T-helper 1 cell treated with Interleukin-12 subunit alpha and Interleukin-12 subunit beta and Interleukin-4 antibody, amounts not matched to agents 30 ng/mL and 1 ng/mL, for 36 hours (primary cell): ENCODE results near the gene YARS1. TPM values are rescaled to one million over a fixed set of nuclear protein-coding genes. Genes with fewer than 3 reads are reported as not detected.

ENCODE experiments used
- intact Hi-C: fragments of 100-400 bp; cut with micrococcal nuclease; formaldehyde crosslinking; loops from one replicate; pipeline ENCODE4 v1.15.1; 2024
- total RNA-seq: library from RNA; stranded (reverse); gene quantifications from 2 replicates; pipeline ENCODE4 v1.2.3, GENCODE V29; 2022

The YARS1 gene
- total RNA-seq, 1 donor from 2014 or later = 196 TPM

GRCh38 chr1:32783851-32784250 lies 33.3 kb downstream of the YARS1 start:
- intact Hi-C loops = no loop called here

GRCh38 chr1:32782086-32782485 lies 35.1 kb downstream of the YARS1 start:
- intact Hi-C loops = no loop called here

- intact Hi-C loops = no loop called here
These were observed 36.4 kb downstream of the YARS1 start for GRCh38 chr1:32780628-32781234.

GRCh38 chr1:32780005-32780404 lies 37.2 kb downstream of the YARS1 start:
- intact Hi-C loops = no loop called here

- intact Hi-C loops = no loop called here
These were observed 37.9 kb downstream of the YARS1 start for GRCh38 chr1:32779242-32779641.

- intact Hi-C loops = no loop called here
These were observed 41.4 kb downstream of the YARS1 start for GRCh38 chr1:32775640-32776337.

GRCh38 chr1:32774950-32775634 lies 42.1 kb downstream of the YARS1 start:
- intact Hi-C loops = no loop called here

- intact Hi-C loops = no loop called here
These were observed 42.7 kb downstream of the YARS1 start for GRCh38 chr1:32774464-32774808.

GRCh38 chr1:32773764-32774463 lies 43.2 kb downstream of the YARS1 start:
- intact Hi-C loops = loop anchor here (1.0 to 2.0 kb wide), 5 partner anchors 25 to 325 kb away; no protein-coding TSS in a partner anchor

- intact Hi-C loops = loop anchor here (1.0 to 2.0 kb wide), 5 partner anchors 26 to 324 kb away; no protein-coding TSS in a partner anchor
These were observed 44.0 kb downstream of the YARS1 start for GRCh38 chr1:32773018-32773763.

GRCh38 chr1:32772281-32773017 lies 44.7 kb downstream of the YARS1 start:
- intact Hi-C loops = loop anchor here (1.0 to 2.0 kb wide), 5 partner anchors 27 to 324 kb away; no protein-coding TSS in a partner anchor

- intact Hi-C loops = loop anchor here (2.0 kb wide), 1 partner anchor 323 kb away; no protein-coding TSS in a partner anchor
These were observed 45.4 kb downstream of the YARS1 start for GRCh38 chr1:32771561-32772280.

GRCh38 chr1:32770741-32771548 lies 46.2 kb downstream of the YARS1 start:
- intact Hi-C loops = no loop called here

GRCh38 chr1:32770221-32770731 lies 46.9 kb downstream of the YARS1 start:
- intact Hi-C loops = no loop called here

GRCh38 chr1:32769524-32770220 lies 47.5 kb downstream of the YARS1 start:
- intact Hi-C loops = no loop called here

- intact Hi-C loops = no loop called here
These were observed 48.9 kb downstream of the YARS1 start for GRCh38 chr1:32768110-32768850.

GRCh38 chr1:32767641-32768040 lies 49.5 kb downstream of the YARS1 start:
- intact Hi-C loops = no loop called here
